H1 (cell line): ENCODE data around the gene TRAPPC2L. TPM values are rescaled to one million over a fixed set of nuclear protein-coding genes. Genes with fewer than 3 reads are reported as not detected.

Experiments used
- SIRT6 ChIP-seq: IDR thresholded peaks from one replicate; pipeline ENCODE4 v1.7.1; 2012; ENCODE audit warnings: low read length, inconsistent platforms
- ZNF274 ChIP-seq: IDR thresholded peaks from 2 replicates; pipeline ENCODE4 v1.7.0; 2012; ENCODE audit warnings: low read length, borderline replicate concordance; ENCODE audit errors: extremely low read depth
- polyA plus RNA-seq, 7 experiments: library from polyadenylated mRNA; depleted of rRNA in 3 of 7; stranded (reverse) in 5 of 7; unstranded in 2 of 7; fragments of >200 nt in 5 of 7; fragments of 200-250 nt in 2 of 7; gene quantifications; 1 replicate in 5 of 7; 2 replicates in 1 of 7; 4 replicates in 1 of 7; pipeline versions ENCODE4 v1.2.1 to v1.2.3, GENCODE V29; 2011 to 2013; ENCODE audit warnings: missing spikeins in 2 of 7, mixed read lengths in 2 of 7
- total RNA-seq: library from RNA; stranded (reverse); fragmentation: NEBNext Ultra II Directional; extraction: Animal tissue kit (Norgen Biotek cat#: 25700); gene quantifications from 2 replicates; pipeline ENCODE4 v1.2.1, GENCODE V29; 2021

The TRAPPC2L gene
- total and polyA plus RNA-seq, 2 of the 8 experiments (the other 6 are each of a cell fraction or from before 2014, with no cell fraction given), result 98.7 to 133 TPM

DNA sequence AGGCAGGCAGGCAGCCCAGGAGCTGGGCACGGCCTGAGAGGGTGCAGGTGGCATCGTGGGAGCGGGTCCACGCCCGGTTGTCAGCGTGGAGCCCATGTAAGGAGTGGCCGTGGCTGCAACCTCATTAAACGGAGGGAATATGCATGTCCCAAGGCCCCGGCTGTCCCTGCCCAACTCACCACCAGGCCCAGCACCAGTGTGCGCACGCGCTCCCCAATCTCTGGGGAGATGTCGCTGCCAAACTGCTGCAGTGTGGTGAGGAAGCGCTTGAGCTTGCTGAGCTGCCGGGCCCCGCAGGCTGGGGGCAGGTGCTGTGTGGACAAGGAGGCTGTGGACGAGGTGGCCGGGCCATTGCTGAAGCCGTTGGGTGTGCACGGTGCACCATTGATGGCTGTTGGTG is 35.1 kb downstream of the TRAPPC2L start (continued):
- TF ChIP-seq ZNF274, result no peak
- no peak for TF ChIP-seq SIRT6
- TF ChIP-seq, all 59 proteins: peak for 0
